Fibroblast of mammary gland (primary cell): ENCODE measurements around the gene TXNDC2.

ENCODE experiments used
- DNase-seq: peaks from one replicate; pipeline ENCODE4 v3.0.0-alpha.2; 2010; ENCODE audit warnings: low read depth
- H3K4me3 ChIP-seq: 2 replicates; pipeline ENCODE4 v1.5.1; 2011; ENCODE audit warnings: low read depth, mild to moderate bottlenecking, low read length, moderate library complexity; ENCODE audit not compliant: control insufficient read depth
- CTCF ChIP-seq: conservative IDR thresholded peaks from 2 replicates; pipeline ENCODE4 v1.5.1; 2011; ENCODE audit warnings: low read depth, low read length, inconsistent platforms; ENCODE audit not compliant: control insufficient read depth, insufficient read depth

Gene TXNDC2

GRCh38 chr18:9874728-9875127 is 11.0 kb upstream of the TXNDC2 start:
- no peak for TF ChIP-seq CTCF
- DNase-seq, result peak; percentile 30
- no peak overlapping the region for H3K4me3 ChIP-seq

GRCh38 chr18:9876212-9876866 is 9.4 kb upstream of the TXNDC2 start:
- no peak for TF ChIP-seq CTCF
- DNase-seq, result no peak
- no peak overlapping the region for H3K4me3 ChIP-seq

- H3K4me3 ChIP-seq, result peak overlapping the region; percentile 24
These were observed 8.7 kb upstream of the TXNDC2 start for GRCh38 chr18:9876867-9877654.

GRCh38 chr18:9877655-9878014 is 8.1 kb upstream of the TXNDC2 start:
- TF ChIP-seq CTCF, result no peak
- H3K4me3 ChIP-seq, result no peak overlapping the region
- DNase-seq, result no peak

More at GRCh38 chr18:9876867-9877654, 8.7 kb upstream of the TXNDC2 start:
- DNase-seq, result peak; percentile 89
- no peak for TF ChIP-seq CTCF

GRCh38 chr18:9878095-9878494 is 7.7 kb upstream of the TXNDC2 start:
- H3K4me3 ChIP-seq, result no peak overlapping the region
- DNase-seq, result no peak
- no peak for TF ChIP-seq CTCF

GRCh38 chr18:9878783-9879242 is 7.0 kb upstream of the TXNDC2 start:
- no peak for TF ChIP-seq CTCF
- no peak for DNase-seq
- H3K4me3 ChIP-seq, result no peak overlapping the region

GRCh38 chr18:9884090-9884489 is 1.7 kb upstream of the TXNDC2 start:
- TF ChIP-seq CTCF, result no peak
- H3K4me3 ChIP-seq, result no peak overlapping the region
- DNase-seq, result no peak
